Activated naive CD4-positive, alpha-beta T cell treated with anti-CD3 and anti-CD28 coated beads, Interleukin-2, amount 50 U/mL, for 24 hours (primary cell): Measurements from ENCODE around the gene TNFAIP8L3.
"Not testable (repeated sequence)": the region's sequence is repeated elsewhere in the genome, so short reads cannot be mapped to it uniquely, and the experiment has no call there.

Experiments used
- H3K27ac Mint-ChIP-seq: one replicate; pipeline ENCODE4 v1.8.0; 2021; ENCODE audit warnings: mild to moderate bottlenecking, mixed read lengths
- H3K27me3 Mint-ChIP-seq: one replicate; pipeline ENCODE4 v1.8.0; 2021; ENCODE audit warnings: mixed read lengths
- H3K36me3 Mint-ChIP-seq: one replicate; pipeline ENCODE4 v1.8.0; 2021; ENCODE audit warnings: mixed read lengths
- H3K4me1 Mint-ChIP-seq: one replicate; pipeline ENCODE4 v1.8.0; 2021; ENCODE audit warnings: mixed read lengths
- H3K4me3 Mint-ChIP-seq: one replicate; pipeline ENCODE4 v1.8.0; 2021; ENCODE audit warnings: mild to moderate bottlenecking, mixed read lengths
- H3K9me3 Mint-ChIP-seq: one replicate; pipeline ENCODE4 v1.8.0; 2021; ENCODE audit warnings: mixed read lengths

TNFAIP8L3 gene

DNA sequence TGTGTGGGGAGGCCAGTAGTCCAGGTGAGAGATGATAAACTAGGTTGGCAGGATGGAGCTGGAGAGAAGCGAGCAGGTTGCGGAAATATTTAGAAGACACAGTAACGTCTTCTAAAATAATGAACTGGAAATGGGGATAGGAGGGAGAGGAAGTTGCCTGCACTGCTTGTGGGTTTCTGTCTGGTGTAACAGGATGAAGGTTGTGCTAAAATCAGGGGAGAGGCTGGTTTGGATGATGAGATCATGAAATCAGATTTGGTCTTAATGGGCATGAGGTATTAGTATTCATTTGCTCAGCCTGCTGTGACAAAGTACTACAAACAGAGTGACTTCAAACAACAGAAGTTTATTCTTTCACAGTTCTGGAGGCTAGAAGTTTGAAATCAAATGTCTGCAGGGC, 32.1 kb upstream of the TNFAIP8L3 start:
- Mint-ChIP-seq H3K27ac (no peak overlapping the region), H3K9me3 (no peaks in the 10 kb centered on the region), H3K27me3 (peaks cover 14% of the 10 kb centered on the region), H3K4me1 (no peaks in the 10 kb centered on the region), H3K4me3 (no peak overlapping the region), H3K36me3 (no peaks in the 10 kb centered on the region)

DNA sequence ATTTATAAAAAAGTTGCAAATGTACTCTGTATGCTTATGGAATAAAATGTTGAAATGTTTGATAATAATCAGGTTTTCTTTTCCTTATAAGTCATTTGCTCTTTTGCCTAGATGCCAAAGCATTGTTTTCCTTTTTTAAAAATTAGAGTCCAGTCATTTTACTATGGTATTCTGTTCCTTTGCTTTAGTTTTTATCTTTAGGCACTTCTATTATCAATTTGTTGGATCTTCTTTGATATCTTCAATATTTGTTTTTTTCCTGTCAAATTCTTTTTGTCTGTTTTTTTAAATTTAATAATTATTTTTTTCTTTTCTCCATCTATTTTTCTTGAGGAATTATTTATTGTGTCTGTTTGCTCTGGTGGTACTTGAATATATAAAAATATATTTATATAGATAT, 28.3 kb upstream of the TNFAIP8L3 start:
- not testable (repeated sequence) for H3K4me3 Mint-ChIP-seq, H3K27ac Mint-ChIP-seq, H3K4me1 Mint-ChIP-seq, H3K9me3 Mint-ChIP-seq, H3K36me3 Mint-ChIP-seq
- H3K27me3 Mint-ChIP-seq = peaks cover 14% of the 10 kb centered on the region

DNA sequence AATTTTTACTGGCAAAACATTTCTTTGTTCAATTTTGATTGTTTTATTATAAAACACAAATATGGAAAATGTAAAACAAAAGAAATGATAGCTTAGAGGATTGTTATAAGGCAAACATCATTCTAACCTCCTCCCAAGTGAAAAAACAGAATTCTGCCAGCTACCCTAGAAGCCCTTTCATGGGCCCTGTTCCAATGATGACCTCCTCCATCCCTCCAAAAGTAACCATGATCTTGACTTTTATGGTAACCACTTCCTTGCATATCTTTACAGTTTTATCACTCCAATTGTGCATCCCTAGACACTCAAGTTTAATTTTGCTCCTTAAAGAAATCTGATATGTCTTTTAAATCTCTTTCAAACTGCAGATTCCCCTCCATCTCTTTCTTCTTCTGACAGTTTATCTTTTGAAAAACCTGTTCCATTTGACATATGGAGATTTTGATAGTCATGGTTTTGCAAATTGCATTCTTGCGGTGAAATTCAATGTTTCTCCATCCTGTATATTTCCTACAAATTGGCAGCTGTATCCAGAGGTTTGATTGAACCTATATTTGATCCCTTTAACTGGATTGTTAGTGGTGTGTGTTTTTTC, 27.0 kb upstream of the TNFAIP8L3 start:
- peaks cover 15% of the 10 kb centered on the region for H3K27me3 Mint-ChIP-seq
- H3K27ac Mint-ChIP-seq = no peak overlapping the region
- H3K4me3 Mint-ChIP-seq = no peak overlapping the region
- H3K9me3 Mint-ChIP-seq = no peaks in the 10 kb centered on the region
- no peaks in the 10 kb centered on the region for H3K4me1 Mint-ChIP-seq
- peaks cover 2% of the 10 kb centered on the region for H3K36me3 Mint-ChIP-seq

DNA sequence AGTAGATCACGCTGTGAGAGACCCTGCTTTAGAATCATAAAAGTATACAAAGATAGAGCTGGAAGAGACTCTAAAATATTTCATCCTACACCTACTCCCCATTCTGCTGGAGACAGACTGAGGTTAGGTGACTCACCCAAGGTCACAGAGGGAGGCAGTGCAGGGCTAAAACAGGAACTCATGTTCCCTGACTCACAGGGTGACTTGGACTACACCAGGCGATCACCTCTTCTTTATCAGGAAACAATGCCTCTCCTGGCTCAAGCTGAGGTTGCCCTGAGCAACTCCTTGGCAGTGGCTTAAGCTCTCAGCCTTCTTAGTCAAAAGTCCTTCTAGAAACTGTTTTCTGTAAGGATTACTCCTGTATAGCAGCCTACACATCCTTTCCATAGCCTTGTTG, 26.4 kb upstream of the TNFAIP8L3 start:
- Mint-ChIP-seq H3K4me1 (no peaks in the 10 kb centered on the region), H3K27me3 (peaks cover 14% of the 10 kb centered on the region), H3K27ac (no peak overlapping the region), H3K4me3 (no peak overlapping the region), H3K9me3 (no peaks in the 10 kb centered on the region), H3K36me3 (peaks cover 2% of the 10 kb centered on the region)

DNA sequence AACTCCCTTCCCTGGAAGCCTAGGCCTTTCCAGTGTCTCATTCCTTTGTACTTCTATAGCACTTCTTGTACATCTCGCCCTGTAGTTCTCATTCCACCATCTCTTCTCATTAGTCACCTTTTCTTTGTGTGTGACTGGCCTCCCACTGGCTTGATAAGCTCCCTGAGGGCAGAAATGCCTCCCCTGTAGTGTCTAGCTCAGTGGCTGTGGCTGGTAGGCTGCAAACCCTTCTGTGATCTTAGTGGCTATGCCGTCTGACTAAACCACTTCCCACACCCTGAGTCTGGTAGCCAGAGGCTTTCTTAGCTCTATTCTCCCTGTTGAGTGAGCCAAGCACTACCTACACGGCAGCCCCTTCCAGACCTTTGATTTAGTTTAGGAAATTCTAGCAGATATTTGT, 24.4 kb upstream of the TNFAIP8L3 start:
- Mint-ChIP-seq H3K4me1 (no peaks in the 10 kb centered on the region), H3K9me3 (no peaks in the 10 kb centered on the region), H3K27ac (no peak overlapping the region), H3K4me3 (no peak overlapping the region), H3K27me3 (peaks cover 10% of the 10 kb centered on the region), H3K36me3 (peaks cover 2% of the 10 kb centered on the region)

DNA sequence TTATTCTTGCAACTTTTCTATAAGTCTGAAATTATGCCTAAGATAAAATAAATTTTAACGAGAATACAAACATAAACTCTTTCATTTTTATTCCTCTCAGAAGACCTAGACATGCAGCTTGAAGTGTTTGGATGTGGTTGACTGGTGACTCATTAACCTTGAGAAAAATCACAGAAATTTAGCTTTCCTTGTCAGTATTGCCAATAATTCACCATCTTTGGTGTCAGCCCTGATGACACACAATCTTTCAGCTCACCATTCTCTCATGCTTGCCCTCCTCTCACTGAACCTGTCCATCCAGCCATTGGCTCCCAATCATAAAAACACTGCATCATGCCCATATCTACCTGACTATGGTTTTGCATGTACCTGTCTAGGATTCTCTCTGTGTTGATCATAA, 22.6 kb upstream of the TNFAIP8L3 start:
- Mint-ChIP-seq H3K4me1 (no peaks in the 10 kb centered on the region), H3K9me3 (no peaks in the 10 kb centered on the region), H3K27me3 (peaks cover 8% of the 10 kb centered on the region), H3K27ac (no peak overlapping the region), H3K36me3 (peaks cover 2% of the 10 kb centered on the region), H3K4me3 (no peak overlapping the region)

DNA sequence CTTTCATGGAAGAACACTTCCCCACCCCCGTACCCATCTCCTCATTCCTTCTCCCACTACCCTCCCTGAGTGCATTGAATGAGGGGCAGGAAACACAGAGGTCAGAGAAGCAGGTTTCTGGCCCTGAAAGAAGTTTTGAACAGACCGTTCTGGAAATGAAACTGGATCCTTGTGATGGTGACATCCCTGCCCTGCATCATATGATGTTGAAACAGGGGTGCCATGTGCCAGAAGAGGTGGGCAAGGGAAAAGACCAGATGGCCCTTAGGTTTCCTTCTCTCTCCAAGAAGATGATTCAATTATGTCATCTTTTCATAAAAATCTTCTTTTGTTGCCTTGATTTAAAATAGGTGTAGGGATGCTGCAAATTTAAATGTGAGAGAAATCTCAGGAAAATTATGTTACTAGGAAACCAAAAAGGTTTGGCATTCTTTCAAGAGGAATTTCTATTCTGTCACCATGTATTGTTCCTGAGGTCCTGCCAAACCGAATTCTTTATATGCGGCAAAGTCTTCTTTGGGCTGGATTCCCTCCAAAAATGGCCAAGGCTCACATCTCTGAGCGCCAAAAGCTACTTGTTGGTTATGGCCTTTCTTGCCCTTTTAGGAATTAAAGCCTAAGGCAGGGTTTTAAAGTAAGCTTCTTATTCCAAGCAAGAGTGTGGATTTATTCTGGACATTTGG, 19.9 kb upstream of the TNFAIP8L3 start:
- no peaks in the 10 kb centered on the region for H3K4me1 Mint-ChIP-seq
- H3K4me3 Mint-ChIP-seq = no peak overlapping the region
- H3K36me3 Mint-ChIP-seq = peaks cover 2% of the 10 kb centered on the region
- peaks cover 14% of the 10 kb centered on the region for H3K27me3 Mint-ChIP-seq
- H3K9me3 Mint-ChIP-seq = no peaks in the 10 kb centered on the region
- H3K27ac Mint-ChIP-seq = no peak overlapping the region

DNA sequence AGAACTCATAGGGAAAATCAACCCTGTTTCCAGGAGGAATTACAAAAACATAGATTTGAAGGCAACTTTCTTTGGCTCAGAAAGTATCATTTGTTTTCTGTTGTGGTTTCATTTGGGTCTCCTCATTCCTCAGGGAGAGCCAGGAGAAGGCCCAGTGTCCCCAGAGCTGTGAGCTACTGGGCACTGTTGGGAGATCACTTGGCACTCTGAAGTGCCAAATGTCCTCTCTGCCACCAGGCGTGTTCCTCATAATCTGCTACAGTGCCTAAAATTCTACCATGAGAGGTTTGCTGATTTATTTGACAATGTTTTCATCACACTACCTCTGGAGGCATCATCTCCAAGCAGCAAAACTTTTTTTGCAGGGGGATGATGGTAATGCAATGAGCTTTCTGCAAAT, 17.4 kb upstream of the TNFAIP8L3 start:
- H3K27me3 Mint-ChIP-seq = peaks cover 9% of the 10 kb centered on the region
- no peaks in the 10 kb centered on the region for H3K9me3 Mint-ChIP-seq
- H3K27ac Mint-ChIP-seq = no peak overlapping the region
- H3K36me3 Mint-ChIP-seq = no peaks in the 10 kb centered on the region
- H3K4me3 Mint-ChIP-seq = no peak overlapping the region
- H3K4me1 Mint-ChIP-seq = no peaks in the 10 kb centered on the region

DNA sequence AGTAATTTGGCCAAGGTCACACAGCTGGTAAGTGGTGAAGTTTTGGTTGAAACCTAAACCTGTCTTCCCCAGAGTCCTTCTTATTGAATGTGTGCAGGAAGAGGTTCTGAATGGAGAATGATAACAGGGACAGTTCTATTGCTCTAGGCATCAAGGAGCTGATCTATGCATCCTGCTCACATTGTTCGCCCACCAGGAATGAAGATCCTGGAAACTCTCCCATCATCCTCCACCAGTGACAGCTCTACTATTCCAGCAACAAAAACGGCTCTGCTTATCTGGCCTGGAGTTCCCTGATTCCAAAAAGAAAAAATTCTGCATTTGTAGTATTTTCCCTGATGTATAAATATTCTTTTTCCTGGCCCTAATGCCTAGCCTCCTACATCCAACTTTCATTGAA, 16.4 kb upstream of the TNFAIP8L3 start:
- Mint-ChIP-seq H3K27ac (no peak overlapping the region), H3K9me3 (no peaks in the 10 kb centered on the region), H3K36me3 (no peaks in the 10 kb centered on the region), H3K4me1 (no peaks in the 10 kb centered on the region), H3K4me3 (no peak overlapping the region), H3K27me3 (peaks cover 9% of the 10 kb centered on the region)

DNA sequence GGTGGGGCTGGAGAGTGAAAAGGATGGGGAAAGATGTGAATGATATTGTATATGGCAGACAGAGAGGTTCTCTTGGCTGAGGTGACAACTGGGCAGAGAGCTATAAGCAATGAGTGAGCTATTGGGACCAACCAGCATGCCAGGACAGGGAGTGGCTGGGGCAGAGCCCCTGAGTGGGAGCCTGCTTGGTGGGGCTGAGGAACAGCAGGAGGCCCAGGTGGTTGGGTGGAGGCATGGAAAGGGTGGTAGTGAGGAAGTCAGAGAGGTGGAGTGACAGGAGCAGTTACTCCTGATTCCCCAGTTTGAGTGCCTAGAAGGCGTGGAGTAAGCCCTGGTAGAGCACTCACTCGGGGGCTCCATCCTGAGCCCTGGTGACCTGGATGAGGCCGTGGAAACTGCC, 15.5 kb upstream of the TNFAIP8L3 start:
- H3K4me1 Mint-ChIP-seq = no peaks in the 10 kb centered on the region
- H3K36me3 Mint-ChIP-seq = no peaks in the 10 kb centered on the region
- H3K9me3 Mint-ChIP-seq = no peaks in the 10 kb centered on the region
- H3K4me3 Mint-ChIP-seq = no peak overlapping the region
- H3K27ac Mint-ChIP-seq = no peak overlapping the region
- peaks cover 9% of the 10 kb centered on the region for H3K27me3 Mint-ChIP-seq

DNA sequence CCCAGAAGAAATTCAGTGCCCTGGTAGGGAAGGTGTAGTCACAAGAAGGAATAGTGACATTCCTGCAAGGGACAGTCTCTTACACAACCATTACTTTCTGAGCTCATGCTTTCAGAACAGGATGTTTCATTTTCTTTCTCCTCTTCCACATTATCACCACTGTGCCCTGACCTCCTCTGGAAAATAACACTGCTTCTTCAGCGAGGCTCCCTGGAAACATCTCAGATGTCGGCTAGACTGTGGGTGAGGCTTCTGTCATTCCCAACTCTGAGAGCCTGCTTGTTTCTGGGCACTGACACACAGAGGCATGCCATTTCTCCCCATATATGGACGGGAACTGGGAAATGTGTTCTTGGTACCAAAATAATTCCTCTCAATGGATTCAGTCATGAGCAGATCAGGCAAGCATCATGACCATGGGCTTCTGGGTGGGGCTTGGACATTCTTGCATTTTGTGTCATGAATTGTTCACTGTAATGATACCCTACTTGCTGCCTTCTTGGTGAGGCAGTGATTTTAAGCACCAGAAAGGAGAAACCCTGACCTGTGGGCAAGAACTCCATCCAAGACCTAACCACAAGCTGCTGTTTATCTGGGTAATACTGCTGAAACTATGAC, 14.3 kb upstream of the TNFAIP8L3 start:
- Mint-ChIP-seq H3K36me3 (no peaks in the 10 kb centered on the region), H3K9me3 (no peaks in the 10 kb centered on the region), H3K27me3 (peaks cover 12% of the 10 kb centered on the region), H3K4me1 (no peaks in the 10 kb centered on the region), H3K4me3 (no peak overlapping the region), H3K27ac (no peak overlapping the region)

DNA sequence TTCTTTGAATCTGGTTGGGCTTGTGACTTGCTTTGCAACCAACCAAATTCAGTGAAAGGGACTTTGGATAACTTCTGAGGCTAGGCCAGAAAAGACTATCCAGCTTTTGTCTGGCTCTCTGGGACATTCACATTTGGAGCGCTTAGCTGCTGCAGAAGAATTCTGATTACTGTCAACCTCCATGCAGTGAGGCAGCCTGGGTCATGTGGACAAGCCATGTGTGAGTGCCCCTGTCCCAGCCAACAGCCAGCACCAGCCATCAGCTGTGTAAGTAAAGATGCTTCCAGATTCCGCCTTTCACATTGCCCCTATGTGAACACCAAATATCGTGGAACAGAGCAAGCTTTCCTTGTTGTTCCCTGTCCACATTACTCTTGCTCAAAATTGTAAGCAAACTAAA, 12.9 kb upstream of the TNFAIP8L3 start:
- H3K4me1 Mint-ChIP-seq = no peaks in the 10 kb centered on the region
- no peak overlapping the region for H3K4me3 Mint-ChIP-seq
- no peaks in the 10 kb centered on the region for H3K36me3 Mint-ChIP-seq
- H3K27me3 Mint-ChIP-seq = peaks cover 11% of the 10 kb centered on the region
- H3K9me3 Mint-ChIP-seq = no peaks in the 10 kb centered on the region
- H3K27ac Mint-ChIP-seq = no peak overlapping the region

DNA sequence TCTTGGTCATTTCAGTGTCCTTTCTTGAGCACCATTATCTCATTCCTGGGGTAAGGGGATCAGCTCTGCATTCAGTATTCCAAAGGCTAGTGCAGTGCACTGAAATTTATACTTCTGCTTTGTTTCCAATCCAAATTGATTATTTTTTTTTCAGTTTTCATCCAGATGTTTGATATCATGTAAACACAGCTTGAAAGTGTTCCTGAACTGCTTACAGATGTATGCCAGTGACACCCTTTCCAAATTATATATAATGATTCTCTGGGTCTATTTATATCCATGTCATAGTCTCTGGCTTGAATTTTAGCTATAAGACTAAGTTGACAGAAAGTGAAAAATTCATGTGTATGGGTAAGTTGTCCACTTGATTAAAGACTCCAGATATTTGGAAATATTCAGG, 11.8 kb upstream of the TNFAIP8L3 start:
- Mint-ChIP-seq H3K9me3 (no peaks in the 10 kb centered on the region), H3K27ac (no peak overlapping the region), H3K36me3 (no peaks in the 10 kb centered on the region), H3K4me3 (no peak overlapping the region), H3K27me3 (peaks cover 11% of the 10 kb centered on the region), H3K4me1 (no peaks in the 10 kb centered on the region)

DNA sequence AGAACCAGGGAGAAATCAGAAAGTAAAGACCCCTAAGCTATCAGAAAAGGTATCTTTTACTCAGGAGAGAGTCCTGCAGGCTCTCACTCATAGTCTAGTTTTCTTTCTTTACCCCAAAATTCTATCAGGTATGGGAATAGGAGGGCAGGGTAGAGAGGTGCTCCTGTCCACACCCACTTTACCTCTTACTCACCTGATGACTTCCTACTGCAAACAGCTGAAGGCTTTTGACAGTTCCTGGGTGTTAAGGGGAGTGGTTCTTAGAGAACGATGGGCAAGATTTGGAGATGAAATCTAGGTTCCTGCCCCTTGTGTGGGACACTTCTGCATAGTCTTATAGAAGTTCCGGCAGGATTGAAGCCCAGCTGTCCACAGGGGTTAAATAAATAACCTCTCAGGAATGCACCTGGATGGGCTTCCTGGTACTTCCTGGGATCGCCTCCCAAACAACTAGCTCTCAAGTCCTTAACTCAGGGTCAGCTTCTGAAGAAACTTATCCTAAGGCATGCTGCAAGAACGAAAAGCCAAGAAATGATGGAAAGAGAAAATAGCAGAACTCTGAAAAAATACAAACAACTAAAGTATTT, 10.8 kb upstream of the TNFAIP8L3 start:
- Mint-ChIP-seq H3K27me3 (peaks cover 16% of the 10 kb centered on the region), H3K9me3 (no peaks in the 10 kb centered on the region), H3K4me1 (no peaks in the 10 kb centered on the region), H3K27ac (no peak overlapping the region), H3K4me3 (no peak overlapping the region), H3K36me3 (no peaks in the 10 kb centered on the region)

DNA sequence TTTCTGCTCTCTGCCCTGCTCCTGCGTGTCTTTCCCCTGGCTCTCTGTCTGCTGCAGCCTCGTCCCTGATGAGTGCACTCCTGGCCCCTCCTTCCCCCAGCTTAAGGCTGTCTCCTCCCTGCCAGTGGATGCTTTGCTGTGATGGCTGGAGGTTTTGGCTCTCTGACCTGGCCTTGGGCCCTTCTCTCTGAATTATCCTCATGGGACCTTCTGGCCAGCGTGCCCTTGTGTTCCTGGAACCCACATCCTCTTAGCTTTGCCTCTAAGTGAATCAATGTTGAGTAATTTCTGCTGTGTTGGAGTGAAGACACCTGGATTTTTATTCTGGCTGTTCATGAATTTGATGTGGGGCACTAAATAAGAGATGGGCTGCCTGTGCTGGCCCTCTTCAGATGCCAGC, 9.8 kb upstream of the TNFAIP8L3 start:
- Mint-ChIP-seq H3K27ac (no peak overlapping the region), H3K4me1 (no peaks in the 10 kb centered on the region), H3K27me3 (peaks cover 15% of the 10 kb centered on the region), H3K9me3 (no peaks in the 10 kb centered on the region), H3K36me3 (no peaks in the 10 kb centered on the region), H3K4me3 (no peak overlapping the region)

DNA sequence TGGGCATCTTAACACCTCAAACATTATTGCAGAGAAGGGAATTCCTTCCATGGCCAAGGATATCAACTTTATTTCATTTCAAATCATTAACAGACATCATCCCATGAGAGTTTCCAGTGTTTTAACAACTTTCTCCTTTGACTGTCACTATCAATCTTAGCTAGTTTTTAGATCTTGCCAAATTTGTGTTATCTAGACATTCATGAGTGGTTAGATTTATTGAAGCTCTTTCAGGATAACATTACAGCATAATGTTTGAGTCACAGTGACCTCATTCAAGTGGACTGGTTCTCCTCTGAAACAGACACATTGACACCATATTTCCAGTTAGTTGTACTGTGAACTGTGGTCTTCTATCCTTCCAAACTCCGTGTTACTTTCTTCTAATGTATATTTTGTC, 8.6 kb upstream of the TNFAIP8L3 start:
- H3K4me3 Mint-ChIP-seq = no peak overlapping the region
- H3K4me1 Mint-ChIP-seq = no peaks in the 10 kb centered on the region
- H3K27ac Mint-ChIP-seq = no peak overlapping the region
- H3K36me3 Mint-ChIP-seq = no peaks in the 10 kb centered on the region
- H3K27me3 Mint-ChIP-seq = peaks cover 16% of the 10 kb centered on the region
- H3K9me3 Mint-ChIP-seq = no peaks in the 10 kb centered on the region
